GM21619 (cell line): Measurements from ENCODE around the gene CTCF.

ENCODE experiments used
- ATAC-seq: cut with Tn5 transposase; IDR thresholded peaks from one replicate; pipeline ENCODE4 v1.9.1; 2021; ENCODE audit not compliant: unreplicated experiment

The CTCF gene

GRCh38 chr16:67662653-67663010, 100.3 kb downstream of the CTCF start:
- ATAC-seq = no peak

- ATAC-seq = no peak
Measured at GRCh38 chr16:67663151-67663876, 101.0 kb downstream of the CTCF start.

DNA sequence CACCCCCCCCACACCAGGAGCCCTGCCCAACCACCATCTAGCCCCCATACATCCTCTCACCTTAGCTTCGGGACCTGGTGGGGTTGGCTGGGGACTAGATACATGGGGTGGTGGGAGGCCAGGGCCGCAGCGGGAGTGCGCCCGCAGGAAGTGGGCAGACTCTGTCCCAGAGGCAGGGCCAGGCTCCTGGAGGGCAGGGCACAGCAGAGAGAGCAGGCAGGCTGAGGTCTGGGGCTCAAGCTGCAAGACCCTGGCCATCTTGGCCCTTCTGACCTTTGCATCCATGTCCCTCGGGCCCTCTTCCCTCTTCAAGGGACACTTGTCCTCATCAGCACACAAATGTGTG, 101.5 kb downstream of the CTCF start:
- no peak for ATAC-seq

- ATAC-seq = no peak
Measured at GRCh38 chr16:67664258-67664657, 101.9 kb downstream of the CTCF start.

DNA sequence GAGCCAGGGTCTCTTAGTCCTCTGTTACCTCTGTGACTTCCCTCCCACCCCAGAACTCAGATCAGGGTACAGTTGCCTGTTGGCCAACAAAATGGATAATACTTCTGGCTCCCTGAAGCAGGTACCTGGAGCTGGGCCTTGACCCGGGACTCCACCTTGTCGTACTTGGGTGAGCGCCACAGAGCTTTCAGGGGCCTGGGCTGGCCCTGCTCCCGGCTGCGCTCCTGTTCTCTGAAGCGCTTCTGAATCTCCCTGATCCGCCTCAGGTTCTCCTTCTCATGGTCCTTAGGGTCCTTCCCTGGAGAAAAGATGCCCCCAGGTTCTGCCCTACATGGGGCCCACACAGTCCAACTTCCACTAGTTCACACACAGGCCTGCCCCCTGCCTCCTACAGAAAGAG, 102.5 kb downstream of the CTCF start:
- no peak for ATAC-seq

GRCh38 chr16:67665598-67665997, 103.3 kb downstream of the CTCF start:
- ATAC-seq = no peak

- ATAC-seq = no peak
Measured at GRCh38 chr16:67666032-67666551, 103.8 kb downstream of the CTCF start.

- ATAC-seq = peak; percentile 56
Measured at GRCh38 chr16:67666559-67667452, 104.5 kb downstream of the CTCF start, which contains the start of the genes C16orf86 and ENKD1. Gene C16orf86, plus strand, starts transcription at chr16:67666814. Its CDS starts 157 bp downstream, at chr16:67666971. Gene ENKD1, minus strand, starts transcription at chr16:67666750. Its CDS starts 308 bp downstream, at chr16:67666442.

DNA sequence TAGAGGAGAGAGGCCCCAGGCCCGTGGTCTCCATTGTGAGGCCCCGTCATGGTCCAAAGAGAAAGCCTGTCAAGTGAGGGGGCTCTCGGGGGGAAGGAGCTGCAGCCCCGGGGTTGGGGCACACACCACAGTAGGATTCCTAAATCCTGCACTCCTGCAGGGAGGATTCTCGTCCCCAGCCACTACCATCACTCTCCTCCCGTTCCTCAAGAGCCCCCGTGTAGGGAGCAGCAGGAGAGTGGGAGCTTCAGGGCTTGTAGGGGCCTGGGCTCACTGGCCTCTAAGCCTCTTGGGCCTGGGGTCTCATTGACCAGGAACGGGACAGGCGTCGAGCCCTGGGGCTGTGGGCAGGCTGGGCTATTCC, 105.1 kb downstream of the CTCF start:
- ATAC-seq = no peak

GRCh38 chr16:67667817-67668494, 105.6 kb downstream of the CTCF start:
- ATAC-seq = peak; percentile 75

GRCh38 chr16:67668495-67669157, 106.3 kb downstream of the CTCF start:
- ATAC-seq = no peak

- ATAC-seq = no peak
Measured at GRCh38 chr16:67669499-67670101, 107.3 kb downstream of the CTCF start.

GRCh38 chr16:67672306-67672705, 110.0 kb downstream of the CTCF start:
- ATAC-seq = no peak

DNA sequence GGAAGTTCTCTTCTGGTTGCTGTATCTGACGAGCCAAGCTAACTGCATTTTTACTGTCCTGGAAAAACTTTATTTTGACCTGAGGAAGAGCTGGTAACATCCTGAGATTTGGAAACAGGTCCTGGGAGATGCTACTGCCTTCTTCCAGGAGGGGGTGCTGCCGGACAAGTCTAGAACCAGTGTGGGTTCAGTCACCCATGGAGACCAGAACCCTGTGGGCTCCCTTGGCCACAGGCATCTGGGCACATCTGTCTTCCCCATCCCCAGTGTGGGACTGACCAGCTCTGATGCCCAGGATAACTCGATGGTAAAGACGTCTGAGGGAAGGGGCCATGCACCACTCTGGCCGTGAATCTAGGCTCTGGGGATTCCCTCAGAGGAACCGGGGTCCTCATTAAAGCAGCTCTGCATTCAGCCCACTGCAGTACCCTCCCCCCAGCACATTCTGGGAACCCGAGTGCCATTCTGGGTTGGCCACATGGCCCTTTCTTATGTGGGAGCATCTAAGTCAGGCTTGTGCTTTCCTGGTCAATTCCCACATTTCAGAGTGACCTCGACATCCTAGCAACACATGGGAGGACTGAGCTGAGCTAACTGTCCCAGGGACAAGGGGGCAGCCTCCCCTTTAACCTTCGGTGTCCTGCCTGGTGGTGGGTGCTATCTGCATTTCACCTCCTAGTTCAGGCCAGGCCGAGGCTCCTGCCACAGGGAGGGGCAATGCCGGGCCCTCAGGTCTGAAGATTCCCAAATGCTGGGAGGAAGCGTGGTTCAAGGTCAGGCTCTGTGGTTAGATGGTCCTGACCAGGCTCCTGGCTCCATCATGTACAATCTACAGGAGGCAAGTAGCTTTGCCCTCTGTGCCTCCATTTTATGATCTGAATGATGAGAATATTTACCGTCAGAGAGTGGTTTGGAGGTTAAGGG, 110.7 kb downstream of the CTCF start:
- no peak for ATAC-seq

DNA sequence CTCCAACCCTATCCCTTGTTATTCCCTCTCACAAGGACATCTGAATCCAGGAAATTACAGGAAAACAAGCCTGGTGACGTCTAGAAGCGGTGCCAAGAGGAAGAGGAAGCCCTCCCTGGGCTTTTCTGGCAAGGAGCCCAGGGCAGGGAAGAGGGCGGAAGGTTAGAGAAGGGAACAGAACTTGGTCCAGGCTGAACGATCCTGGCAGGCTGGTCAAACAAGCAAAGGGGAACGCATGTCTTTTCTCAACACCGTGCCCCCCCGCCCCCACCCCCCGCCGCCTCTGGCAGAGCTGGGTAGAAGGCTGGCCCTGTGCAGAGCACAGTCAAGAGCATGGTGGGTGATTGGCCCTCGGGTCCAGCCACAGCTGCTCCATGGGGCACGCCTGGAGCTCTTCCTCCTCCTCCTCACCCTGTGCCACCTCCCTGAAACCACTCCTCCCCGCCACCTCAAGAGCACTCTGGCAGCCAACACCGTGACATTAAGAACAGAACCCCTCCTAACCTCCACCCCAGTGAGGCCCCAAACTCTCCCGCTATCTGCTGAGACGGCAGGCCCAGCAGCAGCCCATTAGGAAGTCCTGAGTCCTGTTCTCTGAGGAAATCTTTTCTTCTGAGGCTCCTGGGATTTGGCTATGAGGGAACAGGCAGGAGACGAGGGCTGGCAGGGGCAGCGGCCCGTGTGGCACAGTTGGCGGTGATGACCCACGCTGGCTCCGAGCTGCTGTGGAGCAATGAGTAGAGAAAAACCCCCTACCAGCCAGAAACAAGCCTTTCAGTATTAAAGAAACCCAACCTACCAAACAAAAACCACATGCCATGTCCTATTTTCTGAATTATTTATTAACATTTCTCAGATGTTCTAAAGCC, 111.6 kb downstream of the CTCF start:
- no peak for ATAC-seq

GRCh38 chr16:67674851-67675578, 112.7 kb downstream of the CTCF start:
- no peak for ATAC-seq

- ATAC-seq = no peak
Measured at GRCh38 chr16:67675579-67675935, 113.2 kb downstream of the CTCF start.

- no peak for ATAC-seq
Measured at GRCh38 chr16:67675999-67676398, 113.7 kb downstream of the CTCF start.
